ENCODE measurements around the gene NRXN3.
"Not testable (repeated sequence)": the region's sequence is repeated elsewhere in the genome, so short reads cannot be mapped to it uniquely, and the experiment has no call there.

Gene NRXN3

GRCh38 chr14:78450669-78451318, 280.6 kb downstream of the NRXN3 start:
- DNase-seq (ENCODE audit: low read depth in 1 of 2, low spot score in 1 of 2): no peak
- in situ Hi-C loops (cut with HindIII; ENCODE audit: low pct_unique_long_range_greater_than_20kb, low sequenced_read_pairs): no loop called here
- no peak for TF ChIP-seq JUND (IDR thresholded peaks at IDR 0.05; ENCODE audit: low read depth)

GRCh38 chr14:78451319-78451695, 281.1 kb downstream of the NRXN3 start:
- in situ Hi-C loops (cut with HindIII; ENCODE audit: low pct_unique_long_range_greater_than_20kb, low sequenced_read_pairs): no loop called here
- TF ChIP-seq JUND (IDR thresholded peaks at IDR 0.05; ENCODE audit: low read depth): no peak
- no peak for DNase-seq (ENCODE audit: low read depth in 1 of 2, low spot score in 1 of 2)

GRCh38 chr14:78455896-78456435, 285.8 kb downstream of the NRXN3 start:
- in situ Hi-C loops (cut with HindIII; ENCODE audit: low pct_unique_long_range_greater_than_20kb, low sequenced_read_pairs): no loop called here
- no peak for DNase-seq (ENCODE audit: low read depth in 1 of 2, low spot score in 1 of 2)
- no peak for TF ChIP-seq JUND (IDR thresholded peaks at IDR 0.05; ENCODE audit: low read depth)

GRCh38 chr14:78469947-78470346, 299.8 kb downstream of the NRXN3 start:
- TF ChIP-seq JUND (IDR thresholded peaks at IDR 0.05; ENCODE audit: low read depth): no peak
- no peak for DNase-seq (ENCODE audit: low read depth in 1 of 2, low spot score in 1 of 2)
- in situ Hi-C loops (cut with HindIII; ENCODE audit: low pct_unique_long_range_greater_than_20kb, low sequenced_read_pairs): no loop called here

- TF ChIP-seq JUND (IDR thresholded peaks at IDR 0.05; ENCODE audit: low read depth): no peak
- no peak for DNase-seq (ENCODE audit: low read depth in 1 of 2, low spot score in 1 of 2)
- in situ Hi-C loops (cut with HindIII; ENCODE audit: low pct_unique_long_range_greater_than_20kb, low sequenced_read_pairs): no loop called here
Measured at GRCh38 chr14:78479127-78479780, 309.1 kb downstream of the NRXN3 start.

GRCh38 chr14:78484028-78484427, 313.9 kb downstream of the NRXN3 start:
- in situ Hi-C loops (cut with HindIII; ENCODE audit: low pct_unique_long_range_greater_than_20kb, low sequenced_read_pairs): no loop called here
- TF ChIP-seq JUND (IDR thresholded peaks at IDR 0.05; ENCODE audit: low read depth): no peak
- no peak for DNase-seq (ENCODE audit: low read depth in 1 of 2, low spot score in 1 of 2)

- DNase-seq (ENCODE audit: low read depth in 1 of 2, low spot score in 1 of 2): no peak
- in situ Hi-C loops (cut with HindIII; ENCODE audit: low pct_unique_long_range_greater_than_20kb, low sequenced_read_pairs): no loop called here
- no peak for TF ChIP-seq JUND (IDR thresholded peaks at IDR 0.05; ENCODE audit: low read depth)
Measured at GRCh38 chr14:78486081-78486480, 315.9 kb downstream of the NRXN3 start.

- DNase-seq (ENCODE audit: low read depth in 1 of 2, low spot score in 1 of 2): no peak
- in situ Hi-C loops (cut with HindIII; ENCODE audit: low pct_unique_long_range_greater_than_20kb, low sequenced_read_pairs): no loop called here
Measured at GRCh38 chr14:78486621-78487020, 316.4 kb downstream of the NRXN3 start.

GRCh38 chr14:78487573-78487972, 317.4 kb downstream of the NRXN3 start:
- in situ Hi-C loops (cut with HindIII; ENCODE audit: low pct_unique_long_range_greater_than_20kb, low sequenced_read_pairs); DNase-seq (ENCODE audit: low read depth in 1 of 2, low spot score in 1 of 2): not testable (repeated sequence)

More at GRCh38 chr14:78486621-78487020, 316.4 kb downstream of the NRXN3 start:
- TF ChIP-seq JUND (IDR thresholded peaks at IDR 0.05; ENCODE audit: low read depth): no peak

GRCh38 chr14:78488938-78489337, 318.8 kb downstream of the NRXN3 start:
- in situ Hi-C loops (cut with HindIII; ENCODE audit: low pct_unique_long_range_greater_than_20kb, low sequenced_read_pairs): no loop called here
- TF ChIP-seq JUND (IDR thresholded peaks at IDR 0.05; ENCODE audit: low read depth): no peak
- no peak for DNase-seq (ENCODE audit: low read depth in 1 of 2, low spot score in 1 of 2)

- no peak for DNase-seq (ENCODE audit: low read depth in 1 of 2, low spot score in 1 of 2)
- TF ChIP-seq JUND (IDR thresholded peaks at IDR 0.05; ENCODE audit: low read depth): no peak
- in situ Hi-C loops (cut with HindIII; ENCODE audit: low pct_unique_long_range_greater_than_20kb, low sequenced_read_pairs): no loop called here
Measured at GRCh38 chr14:78491048-78491447, 320.9 kb downstream of the NRXN3 start.

- no peak for DNase-seq (ENCODE audit: low read depth in 1 of 2, low spot score in 1 of 2)
- no peak for TF ChIP-seq JUND (IDR thresholded peaks at IDR 0.05; ENCODE audit: low read depth)
- in situ Hi-C loops (cut with HindIII; ENCODE audit: low pct_unique_long_range_greater_than_20kb, low sequenced_read_pairs): no loop called here
Measured at GRCh38 chr14:78498062-78498595, 328.0 kb downstream of the NRXN3 start.

- in situ Hi-C loops (cut with HindIII; ENCODE audit: low pct_unique_long_range_greater_than_20kb, low sequenced_read_pairs): no loop called here
- DNase-seq (ENCODE audit: low read depth in 1 of 2, low spot score in 1 of 2): no peak
- no peak for TF ChIP-seq JUND (IDR thresholded peaks at IDR 0.05; ENCODE audit: low read depth)
Measured at GRCh38 chr14:78501909-78502308, 331.7 kb downstream of the NRXN3 start.

All from T47D (cell line).